HEK293T (cell line): Measurements from ENCODE around the gene GNG2.

Experiments
- BHLHE40 ChIP-seq: fragments of 450-650 bp; IDR thresholded peaks from 2 replicates; pipeline ENCODE4 v1.6.1; 2016; ENCODE audit warnings: mild to moderate bottlenecking, moderate library complexity, borderline replicate concordance
- FOXA1 ChIP-seq: fragments of 450-650 bp; IDR thresholded peaks from 2 replicates; pipeline ENCODE4 v1.6.1; 2016; ENCODE audit warnings: mild to moderate bottlenecking
- FOXK2 ChIP-seq: fragments of 450-650 bp; IDR thresholded peaks from 2 replicates; pipeline ENCODE4 v1.6.1; 2016; ENCODE audit warnings: mild to moderate bottlenecking
- FOXM1 ChIP-seq: fragments of 450-650 bp; IDR thresholded peaks from 2 replicates; pipeline ENCODE4 v1.6.1; 2017; ENCODE audit warnings: mild to moderate bottlenecking, borderline replicate concordance
- HDGF ChIP-seq: fragments of 450-650 bp; IDR thresholded peaks from 2 replicates; pipeline ENCODE4 v1.6.1; 2017; ENCODE audit warnings: antibody characterized with exemption, borderline replicate concordance
- SP1 ChIP-seq: fragments of 450-650 bp; IDR thresholded peaks from 2 replicates; pipeline ENCODE4 v1.6.1; 2017
- TARDBP ChIP-seq: fragments of 450-650 bp; IDR thresholded peaks from 2 replicates; pipeline ENCODE4 v1.6.1; 2016

DNA sequence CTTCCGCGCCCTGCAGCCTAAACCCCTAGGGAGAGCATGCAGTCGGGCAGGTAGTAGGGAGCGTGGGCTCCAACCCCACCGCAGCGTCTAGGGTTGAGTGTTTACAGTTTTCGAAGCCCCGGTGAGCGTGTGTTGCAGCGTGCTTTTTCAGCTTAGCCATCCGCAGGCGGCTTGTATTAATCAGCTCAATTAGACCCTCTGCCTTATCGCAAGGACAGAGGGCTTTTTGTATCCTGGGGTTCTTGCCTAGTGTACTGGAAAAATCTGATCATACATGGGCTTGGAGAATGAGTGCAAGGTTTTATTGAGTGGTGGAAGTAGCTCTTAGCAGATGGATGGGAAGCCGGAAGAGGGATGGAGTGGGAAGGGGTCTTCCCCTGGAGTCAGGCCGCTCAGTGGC, 44.4 kb upstream of the GNG2 start:
- no peak for TF ChIP-seq TARDBP
- TF ChIP-seq HDGF, result no peak
- TF ChIP-seq FOXA1, result no peak
- no peak for TF ChIP-seq FOXK2
- no peak for TF ChIP-seq BHLHE40
- no peak for TF ChIP-seq FOXM1
- no peak for TF ChIP-seq SP1
